NCI-H2196 treated with DMSO at 0.1 percent for 48 hours (cell line): ENCODE data around the gene KRTAP12-2.
A peak's percentile ranks its signal among the peaks of the same experiment; 100 is the strongest.

ENCODE experiments used
- DNase-seq: peaks from one replicate; lab custom pipeline; 2025; ENCODE audit not compliant: unreplicated experiment; lab: John Stamatoyannopoulos, UW

KRTAP12-2 gene, protein sequence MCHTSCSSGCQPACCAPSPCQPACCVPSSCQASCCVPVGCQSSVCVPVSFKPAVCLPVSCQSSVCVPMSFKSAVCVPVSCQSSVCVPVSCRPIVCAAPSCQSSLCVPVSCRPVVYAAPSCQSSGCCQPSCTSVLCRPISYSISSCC

DNA sequence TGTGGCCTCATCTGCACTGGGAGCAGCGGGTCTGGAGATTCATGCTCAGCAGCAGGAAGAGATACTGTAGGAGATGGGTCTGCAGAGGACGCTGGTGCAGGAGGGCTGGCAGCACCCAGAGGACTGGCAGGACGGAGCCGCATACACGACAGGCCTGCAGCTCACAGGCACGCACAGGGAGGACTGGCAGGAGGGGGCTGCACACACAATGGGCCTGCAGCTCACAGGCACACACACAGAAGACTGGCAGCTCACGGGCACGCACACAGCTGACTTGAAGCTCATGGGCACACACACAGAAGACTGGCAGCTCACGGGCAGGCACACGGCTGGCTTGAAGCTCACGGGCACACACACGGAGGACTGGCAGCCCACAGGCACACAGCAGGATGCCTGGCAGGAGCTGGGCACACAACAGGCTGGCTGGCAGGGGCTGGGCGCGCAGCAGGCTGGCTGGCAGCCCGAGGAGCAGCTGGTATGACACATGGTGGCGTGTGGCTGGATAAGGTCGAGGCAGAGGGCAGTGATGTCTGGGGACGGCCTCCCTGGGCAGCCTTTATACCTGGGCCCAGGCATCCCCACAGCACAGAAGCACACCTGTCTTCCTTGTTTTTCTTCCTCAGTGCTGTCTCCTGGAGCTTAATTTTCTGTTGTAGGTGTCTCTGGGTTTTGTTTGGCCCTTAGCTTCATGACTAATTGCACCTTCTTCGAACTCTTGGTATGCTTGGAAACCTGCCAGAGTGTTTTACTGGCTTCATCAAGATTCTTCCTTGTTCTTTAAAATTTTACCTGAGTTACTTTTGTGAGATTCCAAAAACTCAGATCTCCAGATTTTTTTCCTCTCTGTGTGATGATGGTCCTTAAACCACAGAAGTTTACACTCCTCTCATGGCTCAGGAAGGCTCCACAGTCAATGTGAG, at the start of gene KRTAP12-2:
KRTAP12-2 (minus strand) TSS at position 527 of the 920 bp plus-strand sequence; CDS start at position 486, 41 bp downstream.
- DNase-seq = peak; percentile 57

DNA sequence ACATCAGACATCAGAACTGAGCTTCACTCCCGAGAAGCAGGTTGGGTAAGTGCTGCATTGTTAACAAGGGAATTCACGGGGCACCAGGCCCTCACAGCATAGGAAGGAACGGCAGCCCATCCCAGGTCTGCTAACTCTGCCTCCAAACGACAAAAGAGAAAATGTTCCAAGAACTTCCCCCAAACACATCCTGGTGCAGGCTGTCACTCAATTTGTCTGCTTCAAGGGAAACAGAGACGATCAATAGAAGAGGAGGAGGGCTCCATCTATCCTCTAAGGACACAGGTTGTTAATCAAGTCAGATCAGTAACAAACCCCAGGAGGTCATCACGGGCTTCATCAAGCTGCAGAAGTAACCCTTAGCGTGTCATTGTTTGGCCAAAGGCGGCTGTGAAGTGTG, 48.2 kb upstream of the KRTAP12-2 start:
- no peak for DNase-seq

DNA sequence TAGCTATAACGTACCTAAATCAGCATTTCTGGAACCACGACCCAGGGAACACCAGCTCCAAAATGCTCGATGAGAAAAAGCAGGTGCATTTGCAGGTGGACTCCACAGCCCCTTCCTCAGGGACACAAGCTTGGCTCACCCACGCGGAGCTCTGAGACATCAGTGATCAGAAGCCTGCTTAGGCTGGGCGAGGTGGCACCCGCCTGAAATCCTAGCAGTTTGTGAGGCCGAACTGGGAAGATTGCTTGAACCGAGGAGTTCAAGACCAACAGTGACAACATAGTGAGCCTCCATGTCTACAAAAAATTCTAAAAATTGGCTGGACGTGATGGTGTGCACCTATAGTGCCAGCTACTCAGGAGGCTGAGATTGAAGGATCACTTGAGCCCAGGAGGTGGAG, 47.1 kb upstream of the KRTAP12-2 start:
- DNase-seq = no peak

DNA sequence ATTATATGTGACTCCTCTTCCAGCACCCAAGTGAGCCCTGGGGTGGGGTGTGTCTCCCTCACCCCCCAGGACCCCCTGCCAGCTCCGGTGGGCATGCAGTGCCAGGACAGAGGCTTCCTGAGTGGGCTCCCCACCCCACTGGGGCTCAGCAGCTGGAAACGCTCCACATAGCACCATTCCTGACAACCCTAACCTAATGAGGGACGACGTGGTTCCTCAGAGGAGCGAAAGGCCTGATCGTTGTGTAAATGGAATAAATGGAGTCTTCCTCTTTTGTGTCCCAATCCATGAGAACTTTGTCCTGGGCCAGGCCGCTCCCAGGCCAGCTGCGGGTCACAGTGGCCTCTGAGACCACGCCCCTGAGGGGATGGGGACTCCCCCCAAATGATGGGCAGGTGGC, 46.4 kb upstream of the KRTAP12-2 start:
- DNase-seq = no peak

DNA sequence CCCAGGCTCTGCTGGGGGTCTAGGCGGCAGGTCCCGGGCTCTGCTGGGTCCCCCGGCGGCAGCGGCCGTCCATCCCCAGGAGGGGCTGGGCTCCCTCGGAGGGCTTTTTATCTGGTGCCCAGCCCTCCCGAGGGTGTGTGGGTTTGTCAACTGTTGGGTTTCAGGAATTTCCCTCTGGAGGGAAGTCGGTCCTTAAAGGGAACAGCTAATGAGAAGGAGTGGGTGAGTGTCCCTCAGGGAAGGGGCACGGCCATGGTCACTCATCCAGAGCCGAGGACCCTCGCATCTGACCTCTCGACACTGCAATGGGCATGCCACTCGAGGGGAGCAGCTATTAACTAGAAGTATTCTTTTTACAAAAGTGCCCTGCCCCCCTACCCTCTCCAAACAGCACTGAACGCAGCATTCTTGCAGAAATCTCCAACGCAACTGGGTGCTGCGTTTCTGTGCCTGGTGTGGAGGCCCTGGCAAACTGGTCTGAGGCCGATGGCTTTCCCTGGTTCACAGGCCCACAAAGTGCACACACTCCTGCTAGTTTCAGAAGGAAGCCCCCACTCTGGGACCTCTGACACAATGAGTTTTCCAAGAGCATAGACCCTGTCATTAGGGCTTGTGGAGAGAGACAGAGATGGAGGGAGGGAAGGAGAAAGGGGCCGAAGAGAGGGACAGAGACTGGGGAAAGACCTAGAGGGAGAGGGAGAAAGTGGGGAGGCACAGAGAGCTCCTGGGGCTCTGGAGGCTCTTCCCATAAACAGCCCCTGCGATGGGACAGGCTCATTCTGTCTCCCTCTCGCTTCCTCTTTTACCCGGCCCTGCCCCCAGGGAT, 45.7 kb upstream of the KRTAP12-2 start:
- no peak for DNase-seq

DNA sequence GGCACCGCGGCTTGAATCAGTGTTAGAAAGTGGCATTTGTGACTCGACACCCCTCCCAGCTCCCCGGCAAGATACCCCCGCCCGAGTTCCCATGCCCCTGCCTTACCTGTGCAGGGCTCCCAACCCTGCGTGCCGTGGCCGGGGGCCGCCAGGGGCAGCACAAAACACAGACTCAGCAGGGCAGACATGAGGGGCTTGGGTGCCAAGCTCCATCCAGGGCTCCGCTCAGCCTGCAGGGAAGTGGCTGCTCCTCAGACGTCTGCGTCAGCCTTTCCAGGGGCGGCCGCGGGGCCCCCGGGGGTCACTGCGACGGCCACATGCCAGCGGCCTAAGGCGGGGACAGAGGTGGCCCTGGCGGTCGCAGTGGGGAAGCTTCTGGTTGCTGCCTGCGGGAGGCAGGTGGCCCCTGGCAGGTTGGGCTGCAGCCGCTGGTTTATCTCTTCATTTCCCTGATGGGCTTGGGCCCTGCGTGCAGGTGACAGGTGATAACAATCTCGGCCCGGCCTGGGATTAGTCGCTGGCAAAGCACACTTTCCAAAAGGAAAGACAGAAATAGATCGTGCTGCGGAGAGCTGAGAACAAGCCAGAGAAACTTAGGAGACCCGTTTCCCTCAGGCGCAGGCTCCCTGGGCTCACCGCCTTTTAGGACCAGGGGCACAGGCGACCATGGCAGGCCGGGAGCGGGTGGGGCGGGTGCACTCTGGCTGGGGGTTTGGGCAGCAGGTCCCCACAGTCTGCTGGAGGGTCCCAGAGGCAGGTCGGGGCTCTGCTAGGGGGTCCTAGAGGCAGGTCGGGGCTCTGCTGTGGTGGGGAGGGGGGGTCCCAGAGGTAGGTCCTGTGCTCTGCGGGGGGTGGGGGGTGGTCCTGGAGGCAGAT, 44.8 kb upstream of the KRTAP12-2 start, which contains the start of gene TSPEAR:
TSPEAR (minus strand) TSS at position 246 of the 876 bp plus-strand sequence; CDS start at position 188, 58 bp downstream.
- DNase-seq = no peak

DNA sequence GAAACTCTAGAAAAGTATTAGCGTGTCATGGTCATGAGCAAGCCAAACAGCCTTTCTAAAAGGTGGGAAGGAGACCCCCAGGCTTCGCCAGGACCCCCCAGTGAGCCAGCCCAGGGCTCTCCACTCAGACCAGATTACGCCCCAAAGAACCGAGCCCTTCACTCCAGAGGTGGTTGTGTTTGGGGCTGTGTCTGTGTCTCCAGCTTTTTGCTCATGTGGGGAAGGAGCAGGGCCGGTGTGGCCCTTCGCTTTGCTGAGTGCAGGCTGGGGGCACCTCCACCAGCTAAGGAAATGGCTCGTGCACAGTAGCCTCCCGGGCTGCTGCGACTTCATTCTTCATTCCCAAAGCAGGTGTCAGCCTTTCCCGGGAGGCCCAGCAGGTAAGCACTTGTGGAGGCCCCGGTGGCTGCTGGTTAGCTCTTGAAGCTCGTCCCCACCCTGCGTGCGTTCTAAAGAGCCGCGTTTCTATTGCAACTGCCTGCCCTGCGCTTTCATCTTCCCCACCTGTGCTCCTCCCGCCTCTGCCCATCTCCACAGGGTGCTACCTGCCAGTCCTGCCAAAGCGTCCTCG, 44.1 kb upstream of the KRTAP12-2 start:
- DNase-seq = peak; percentile 51

DNA sequence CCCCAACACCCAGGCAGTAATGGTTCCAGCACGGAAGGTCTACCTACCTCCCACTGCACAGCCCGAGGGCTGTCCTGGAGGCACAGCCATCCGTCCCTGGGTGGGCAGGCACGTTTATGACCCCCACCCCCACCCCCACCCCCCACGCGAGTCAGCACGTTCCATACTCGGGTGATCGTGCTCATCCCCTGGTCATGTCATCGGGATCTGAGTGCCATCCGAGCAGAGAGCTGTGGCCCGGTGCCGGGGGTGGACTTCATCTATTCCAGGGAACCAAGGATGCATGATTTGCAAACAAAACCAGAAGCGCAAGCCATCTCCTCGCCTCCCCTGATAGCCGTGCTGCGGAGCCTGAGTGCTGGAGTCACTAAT, 43.6 kb upstream of the KRTAP12-2 start:
- no peak for DNase-seq

DNA sequence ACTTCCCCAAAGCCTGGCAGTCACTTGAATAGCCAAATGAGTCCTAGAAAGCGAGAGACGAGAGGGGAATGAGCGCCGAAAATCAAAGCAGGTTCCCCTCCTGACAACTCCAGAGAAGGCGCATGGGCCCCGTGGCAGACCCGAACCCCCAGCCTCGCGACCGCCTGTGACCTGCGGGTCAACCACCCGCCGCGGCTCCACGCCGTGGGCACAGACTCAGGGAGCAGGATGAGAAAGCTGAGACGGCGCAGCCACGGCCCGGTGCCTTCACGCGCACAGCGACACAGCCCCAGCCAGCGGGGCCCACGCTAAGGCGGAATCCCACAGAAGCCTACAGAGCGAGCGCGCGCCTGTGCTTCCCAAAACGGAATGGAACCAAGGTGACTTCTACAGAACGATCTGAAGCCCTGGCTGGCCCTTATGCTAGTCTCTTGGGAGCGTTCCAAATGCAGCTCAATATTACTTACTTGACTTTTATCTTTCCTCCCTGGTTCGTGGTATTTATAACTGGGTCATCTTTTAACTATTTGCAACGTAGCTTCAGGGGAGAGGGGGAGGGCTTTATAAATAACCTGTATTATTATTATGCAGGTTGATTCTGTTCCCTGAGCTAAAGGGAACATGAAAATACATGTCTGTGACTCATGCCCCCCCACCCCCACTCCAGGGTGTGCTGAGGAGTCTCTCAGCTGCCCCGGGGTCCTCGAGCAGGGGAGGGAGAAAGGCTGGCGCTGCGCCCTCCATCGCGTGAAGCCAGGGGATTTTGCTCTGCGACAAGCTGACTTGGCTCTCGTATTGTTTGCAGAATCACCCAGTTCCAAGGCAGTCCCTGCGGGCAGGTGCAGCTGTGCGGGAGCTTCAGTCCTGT, 42.9 kb upstream of the KRTAP12-2 start:
- DNase-seq = peak; percentile 29

DNA sequence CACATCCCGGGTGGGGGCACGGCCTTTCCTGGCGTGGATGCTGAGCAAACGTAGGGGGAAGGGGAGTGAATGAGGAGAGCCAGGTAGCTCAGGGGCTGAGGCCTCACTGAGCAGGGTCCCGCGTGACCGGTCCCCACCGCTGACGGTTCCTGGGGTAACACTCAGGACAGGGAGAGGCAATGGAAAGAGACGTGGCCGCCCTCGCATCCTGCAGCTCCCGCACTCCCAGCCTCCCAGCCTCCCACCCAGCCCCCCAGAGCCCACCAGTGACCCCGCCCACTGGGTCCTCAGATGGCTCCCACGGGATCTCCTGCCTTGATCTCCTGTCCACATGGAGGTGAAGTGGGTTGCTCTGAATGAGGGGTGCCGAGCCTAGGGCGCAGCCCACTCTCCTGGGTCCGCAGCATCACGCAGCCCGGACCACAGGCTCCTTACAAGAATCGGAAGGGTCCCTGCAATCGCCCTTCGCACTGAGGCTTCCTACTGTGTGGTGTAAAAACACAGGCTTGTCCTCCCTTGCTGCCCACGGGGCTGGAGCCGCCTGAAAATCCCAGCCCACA, 42.2 kb upstream of the KRTAP12-2 start:
- no peak for DNase-seq

DNA sequence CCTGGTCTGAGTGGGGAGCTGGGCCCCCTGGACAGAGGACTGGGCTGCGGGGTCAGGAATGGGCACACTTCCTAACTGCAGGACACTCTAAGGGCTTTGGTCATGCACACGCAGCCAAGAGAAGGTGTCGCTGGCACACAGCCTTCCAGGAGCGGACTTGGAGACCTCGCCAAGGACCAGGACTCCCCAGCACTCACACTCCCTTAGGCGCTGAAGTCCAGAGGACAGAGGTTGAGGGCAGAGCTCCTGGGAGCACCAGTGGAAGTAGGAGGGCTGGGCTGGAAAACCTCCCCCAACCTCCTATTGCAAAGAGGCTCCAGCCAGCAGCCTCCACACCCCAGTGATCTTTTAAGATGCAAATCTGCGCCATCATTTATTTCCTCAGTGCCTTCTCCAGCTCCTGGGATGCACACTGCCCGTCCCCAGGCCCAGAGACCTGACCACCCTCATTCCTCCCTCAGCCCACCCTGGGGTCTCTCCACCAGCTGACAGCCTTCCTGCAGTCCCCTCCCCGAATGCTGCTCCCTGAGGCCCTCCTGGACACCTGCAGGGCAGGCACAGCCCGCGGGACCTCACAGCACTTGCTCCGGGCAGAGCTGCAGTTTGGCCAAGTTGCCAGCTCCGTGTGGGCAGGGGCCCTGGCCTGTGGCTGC, 41.6 kb upstream of the KRTAP12-2 start:
- no peak for DNase-seq

DNA sequence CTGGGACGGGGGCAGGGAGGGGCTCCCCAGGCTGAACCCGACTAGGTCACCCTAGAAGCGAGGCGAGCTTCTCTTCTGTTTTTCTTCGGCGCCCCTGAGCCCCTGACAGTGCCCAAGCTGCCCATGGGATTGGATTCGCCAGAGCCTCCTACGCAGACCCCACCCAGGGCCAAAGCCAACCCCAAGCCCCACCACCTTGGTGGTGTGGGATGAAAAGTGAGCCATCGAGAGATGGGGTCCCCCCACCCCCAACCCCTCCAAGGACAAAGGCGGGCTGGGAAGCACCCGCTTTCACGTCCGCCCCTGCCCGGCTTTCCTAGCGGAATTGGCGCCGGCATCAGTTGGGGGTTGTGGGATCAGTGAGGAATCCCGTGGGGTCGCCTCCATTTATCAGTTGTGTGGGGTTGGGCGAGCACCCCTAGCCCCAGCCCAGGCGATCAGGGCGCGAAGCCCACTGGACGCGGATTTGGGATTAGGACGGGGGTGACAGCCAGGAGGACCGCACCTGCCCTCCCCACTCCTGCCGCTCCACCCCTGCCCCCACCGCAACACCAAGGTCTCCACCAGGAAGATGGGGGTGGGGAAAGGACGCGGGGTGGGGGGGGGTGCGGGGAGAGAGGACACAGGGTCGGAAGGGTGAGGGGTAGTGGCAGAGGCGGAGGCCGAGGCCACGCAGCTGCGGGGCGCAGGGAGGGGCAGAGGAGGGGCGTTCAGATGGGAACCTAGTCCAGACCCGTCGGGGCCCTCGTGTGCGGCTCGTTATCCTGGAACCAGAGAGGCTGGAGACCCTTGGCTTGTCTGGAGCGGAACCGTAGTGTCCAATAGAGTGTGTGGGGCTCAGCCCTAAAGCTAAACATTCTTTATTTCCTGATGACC, 40.2 kb upstream of the KRTAP12-2 start:
- no peak for DNase-seq

DNA sequence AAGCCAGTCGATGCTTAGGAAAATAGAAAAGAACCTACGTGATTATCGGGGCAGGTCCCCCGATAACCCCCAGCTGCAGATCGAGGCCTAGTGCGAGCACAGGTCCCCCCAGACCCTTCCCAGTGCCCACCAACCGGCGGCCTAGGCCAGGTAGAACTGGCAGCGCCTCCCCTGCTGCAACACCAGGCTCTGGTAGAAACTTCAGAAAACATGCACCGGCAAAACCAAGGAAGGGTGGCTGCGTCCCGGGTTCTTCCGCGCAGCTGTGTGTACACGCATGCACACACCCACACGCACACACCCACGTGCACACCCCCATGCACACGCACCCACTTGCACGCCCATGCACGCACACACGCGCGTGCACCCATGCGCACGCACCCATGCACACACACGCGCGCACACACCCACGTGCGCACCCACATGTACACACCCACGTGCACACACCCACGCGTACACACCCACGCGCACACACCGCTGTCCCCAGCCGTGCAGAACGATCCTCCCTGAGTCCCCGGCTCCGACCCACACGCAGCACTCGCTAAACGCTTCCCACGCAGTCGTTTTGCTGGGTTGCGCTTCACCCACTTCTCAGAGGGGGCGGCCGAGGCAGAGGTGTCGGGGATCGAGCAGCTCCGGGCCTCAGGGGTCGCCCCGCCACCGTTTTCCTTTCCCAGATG, 39.4 kb upstream of the KRTAP12-2 start:
- no peak for DNase-seq

DNA sequence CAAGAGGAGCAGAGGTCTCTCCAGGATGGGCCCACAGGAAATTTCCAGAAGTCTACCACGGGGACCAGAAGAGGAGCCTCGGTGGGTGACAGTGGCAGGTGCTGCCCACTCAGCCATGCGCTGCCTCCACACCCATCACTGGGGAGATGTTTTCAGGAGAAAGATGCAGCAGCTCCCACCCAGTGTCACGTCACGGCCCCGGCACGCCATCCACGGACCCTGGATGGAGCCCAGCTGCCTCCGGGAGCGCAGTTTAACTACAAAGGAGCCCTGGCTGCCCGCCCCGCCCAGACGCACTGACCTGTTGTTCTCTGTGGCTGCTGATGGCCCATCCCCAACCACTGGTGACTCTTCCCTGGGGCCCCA, 37.9 kb upstream of the KRTAP12-2 start:
- DNase-seq = no peak

DNA sequence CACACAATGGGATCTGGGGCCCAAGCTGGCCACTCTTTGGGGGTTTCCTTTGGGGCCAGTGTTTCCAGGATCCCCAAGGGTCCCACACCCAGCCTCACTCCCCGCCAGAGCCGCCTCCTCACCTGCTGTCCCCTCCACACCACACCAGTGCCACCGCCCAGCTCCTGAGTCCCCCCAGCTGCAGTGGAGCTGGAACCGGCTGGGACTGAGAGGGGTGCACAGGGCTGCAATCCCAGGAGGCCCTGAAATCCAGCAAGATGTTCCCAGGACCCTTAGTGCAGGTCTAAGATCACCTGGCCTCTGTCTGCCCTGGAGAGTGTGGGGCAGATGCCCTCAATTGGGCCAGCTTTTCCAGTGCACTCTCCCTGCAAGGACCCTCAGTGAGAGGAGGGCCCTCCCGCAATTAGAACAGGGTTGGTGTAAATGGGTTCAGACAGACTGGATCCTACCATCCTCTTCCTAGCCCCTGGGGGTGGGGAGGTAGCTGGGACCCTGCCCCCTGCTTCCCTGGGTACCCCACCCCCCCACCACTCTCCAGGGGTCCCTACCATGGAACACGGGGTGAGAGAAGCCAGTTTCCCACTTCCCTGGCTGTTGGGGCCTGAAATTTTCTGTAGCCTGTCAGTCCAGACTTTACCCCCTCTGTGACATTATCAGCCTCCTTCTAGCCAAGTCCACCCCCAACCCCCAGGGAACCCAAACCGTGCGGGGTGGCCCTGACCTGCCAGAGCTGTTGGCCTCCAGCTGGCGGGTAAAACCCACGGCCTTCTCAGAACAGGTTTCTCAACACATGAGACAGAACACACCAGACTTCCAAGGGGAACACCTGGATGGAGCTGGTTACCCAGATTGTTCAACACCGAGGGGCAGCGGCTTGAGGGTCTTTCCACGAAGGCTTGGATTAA, 37.3 kb upstream of the KRTAP12-2 start:
- no peak for DNase-seq
